Neural cell (in vitro differentiated cells): Measurements from ENCODE around the gene APOBEC3H. TPM values are rescaled to one million over a fixed set of nuclear protein-coding genes. Genes with fewer than 3 reads are reported as not detected.

Experiments used
- H2AFZ ChIP-seq: fragments of 200-600, 300-800 bp; sonication (generic), shearing (Covaris generic); 2 replicates; pipeline ENCODE4 v1.6.0; 2014; ENCODE audit warnings: low read depth, mild to moderate bottlenecking, antibody characterized with exemption, low read length, moderate library complexity
- H3F3A ChIP-seq: fragments of 200-600 bp; shearing (Covaris generic); 2 replicates; pipeline ENCODE4 v1.6.1; 2016; ENCODE audit warnings: mild to moderate bottlenecking, moderate library complexity, mixed read lengths, antibody characterized with exemption, low read length; ENCODE audit not compliant: insufficient read depth, poor library complexity, severe bottlenecking
- H3K27ac ChIP-seq: fragments of 200-600, 300-800 bp; sonication (generic), shearing (Covaris generic); 2 replicates; pipeline ENCODE4 v1.5.1; 2014; ENCODE audit warnings: mild to moderate bottlenecking, low read length, moderate library complexity
- H3K27me3 ChIP-seq: fragments of 300-800, 200-600 bp; sonication (generic), shearing (Covaris generic); 2 replicates; pipeline ENCODE4 v1.6.0; 2014; ENCODE audit warnings: mild to moderate bottlenecking, low read depth, low read length, moderate library complexity; ENCODE audit not compliant: insufficient read depth
- H3K36me3 ChIP-seq: fragments of 300-800, 200-600 bp; sonication (generic), shearing (Covaris generic); 2 replicates; pipeline ENCODE4 v1.5.1; 2014; ENCODE audit warnings: mild to moderate bottlenecking, antibody characterized with exemption, low read length, moderate library complexity; ENCODE audit not compliant: insufficient read depth
- H3K4me2 ChIP-seq: fragments of 300-800, 200-600 bp; sonication (generic), shearing (Covaris generic); 2 replicates; pipeline ENCODE4 v1.6.0; 2014; ENCODE audit warnings: mild to moderate bottlenecking, low read length
- H3K4me3 ChIP-seq: fragments of 300-800, 200-600 bp; sonication (generic), shearing (Covaris generic); 2 replicates; pipeline ENCODE4 v1.5.1; 2014; ENCODE audit warnings: mild to moderate bottlenecking, low read length, moderate library complexity
- H3K79me2 ChIP-seq: fragments of 200-600 bp; shearing (Covaris generic); replicated peaks from 2 replicates; pipeline ENCODE4 v1.6.0; 2014; ENCODE audit warnings: mild to moderate bottlenecking, low read length, moderate library complexity; ENCODE audit not compliant: insufficient read depth
- H3K9ac ChIP-seq: fragments of 300-800, 200-600 bp; sonication (generic), shearing (Covaris generic); 2 replicates; pipeline ENCODE4 v1.6.1; 2016; ENCODE audit warnings: mild to moderate bottlenecking, low read length, mixed read lengths
- H3K9me2 ChIP-seq: fragments of 200-600 bp; shearing (Covaris generic); 2 replicates; pipeline ENCODE4 v1.6.1; 2016; ENCODE audit warnings: mild to moderate bottlenecking, low read length, mixed read lengths; ENCODE audit not compliant: insufficient read depth
- H3K9me3 ChIP-seq: fragments of 200-600, 300-800 bp; sonication (generic), shearing (Covaris generic); 2 replicates; pipeline ENCODE4 v1.6.1; 2016; ENCODE audit warnings: mild to moderate bottlenecking, mixed run types, low read length, moderate library complexity, mixed read lengths
- H4K20me1 ChIP-seq: fragments of 200-600 bp; shearing (Covaris generic); 2 replicates; pipeline ENCODE4 v1.6.1; 2016; ENCODE audit warnings: mild to moderate bottlenecking, mixed run types; ENCODE audit not compliant: insufficient read depth
- EP300 ChIP-seq: fragments of 450-650 bp; conservative IDR thresholded peaks from 2 replicates; pipeline ENCODE4 v1.6.1; 2014; ENCODE audit warnings: antibody characterized with exemption, mild to moderate bottlenecking, moderate library complexity; ENCODE audit not compliant: poor library complexity, severe bottlenecking
- EZH2 ChIP-seq: fragments of 200-600, 300-800 bp; shearing (Covaris generic), sonication (generic); IDR thresholded peaks from 2 replicates; pipeline ENCODE4 v1.6.1; 2014; ENCODE audit warnings: antibody characterized with exemption, low read length, borderline replicate concordance, mild to moderate bottlenecking; ENCODE audit not compliant: insufficient read depth, poor library complexity, severe bottlenecking
- MXI1 ChIP-seq: fragments of 450-650 bp; conservative IDR thresholded peaks from 2 replicates; pipeline ENCODE4 v1.6.1; 2014; ENCODE audit warnings: antibody characterized with exemption, mild to moderate bottlenecking; ENCODE audit not compliant: poor library complexity, severe bottlenecking
- POLR2AphosphoS5 ChIP-seq: IDR thresholded peaks from 2 replicates; pipeline ENCODE4 v1.6.1; 2012
- RAD21 ChIP-seq: fragments of 450-650 bp; conservative IDR thresholded peaks from 2 replicates; pipeline ENCODE4 v1.6.1; 2014; ENCODE audit warnings: antibody characterized with exemption, mild to moderate bottlenecking, moderate library complexity
- REST ChIP-seq: IDR thresholded peaks from 2 replicates; pipeline ENCODE4 v1.6.1; 2012; ENCODE audit warnings: borderline replicate concordance
- SMC3 ChIP-seq: fragments of 450-650 bp; conservative IDR thresholded peaks from 2 replicates; pipeline ENCODE4 v1.6.1; 2014; ENCODE audit warnings: antibody characterized with exemption, mild to moderate bottlenecking, moderate library complexity; ENCODE audit not compliant: poor library complexity
- TAF1 ChIP-seq: IDR thresholded peaks from 2 replicates; pipeline ENCODE4 v1.6.1; 2012; ENCODE audit warnings: low read depth
- polyA plus RNA-seq: library from polyadenylated mRNA; depleted of rRNA; stranded (reverse); fragments of >200 nt; gene quantifications from 2 replicates; pipeline ENCODE4 v1.2.3, GENCODE V29; 2014
- TF ChIP-seq, protein P1 (sequence below): fragments of 450-650 bp; IDR thresholded peaks from 2 replicates; pipeline ENCODE4 v1.5.1; 2014; ENCODE audit warnings: antibody characterized with exemption, mild to moderate bottlenecking, moderate library complexity; ENCODE audit not compliant: poor library complexity, severe bottlenecking

The APOBEC3H gene
- polyA plus RNA-seq, 1 donor from 2014 or later: not detected

GRCh38 chr22:39149915-39150847, 53.1 kb downstream of the APOBEC3H start:
- no peak overlapping the region for H3K27ac ChIP-seq

DNA sequence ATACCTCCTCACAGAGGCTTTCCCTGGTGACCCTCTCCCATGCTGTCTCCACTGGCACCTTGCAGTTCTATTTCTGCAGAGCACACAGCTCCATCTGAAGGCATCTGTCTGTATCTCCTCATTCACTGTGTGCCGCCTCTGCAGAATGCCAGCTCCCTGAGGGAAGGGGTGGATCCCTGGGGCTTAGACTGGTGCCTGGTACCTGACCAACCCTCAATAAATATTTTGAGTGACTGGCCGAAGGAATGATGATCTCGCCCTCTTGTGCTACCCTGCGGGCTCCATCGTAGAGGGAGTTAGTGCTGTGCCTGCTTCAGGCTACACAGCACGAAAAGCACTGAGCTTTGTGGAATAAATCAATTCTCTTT, 53.8 kb downstream of the APOBEC3H start:
- peaks cover 4% of the 10 kb centered on the region for H3F3A ChIP-seq
- TF ChIP-seq MXI1: no peak
- TF ChIP-seq, protein P1, sequence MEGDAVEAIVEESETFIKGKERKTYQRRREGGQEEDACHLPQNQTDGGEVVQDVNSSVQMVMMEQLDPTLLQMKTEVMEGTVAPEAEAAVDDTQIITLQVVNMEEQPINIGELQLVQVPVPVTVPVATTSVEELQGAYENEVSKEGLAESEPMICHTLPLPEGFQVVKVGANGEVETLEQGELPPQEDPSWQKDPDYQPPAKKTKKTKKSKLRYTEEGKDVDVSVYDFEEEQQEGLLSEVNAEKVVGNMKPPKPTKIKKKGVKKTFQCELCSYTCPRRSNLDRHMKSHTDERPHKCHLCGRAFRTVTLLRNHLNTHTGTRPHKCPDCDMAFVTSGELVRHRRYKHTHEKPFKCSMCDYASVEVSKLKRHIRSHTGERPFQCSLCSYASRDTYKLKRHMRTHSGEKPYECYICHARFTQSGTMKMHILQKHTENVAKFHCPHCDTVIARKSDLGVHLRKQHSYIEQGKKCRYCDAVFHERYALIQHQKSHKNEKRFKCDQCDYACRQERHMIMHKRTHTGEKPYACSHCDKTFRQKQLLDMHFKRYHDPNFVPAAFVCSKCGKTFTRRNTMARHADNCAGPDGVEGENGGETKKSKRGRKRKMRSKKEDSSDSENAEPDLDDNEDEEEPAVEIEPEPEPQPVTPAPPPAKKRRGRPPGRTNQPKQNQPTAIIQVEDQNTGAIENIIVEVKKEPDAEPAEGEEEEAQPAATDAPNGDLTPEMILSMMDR: peak; percentile 16
- no peaks in the 10 kb centered on the region for H3K36me3 ChIP-seq
- no peaks in the 10 kb centered on the region for H3K9me2 ChIP-seq
- H2AFZ ChIP-seq: no peak overlapping the region
- H3K9ac ChIP-seq: no peak overlapping the region
- H3K79me2 ChIP-seq: no peaks in the 10 kb centered on the region
- no peak overlapping the region for H3K4me2 ChIP-seq
- peaks cover 30% of the 10 kb centered on the region for H3K27me3 ChIP-seq
- H4K20me1 ChIP-seq: no peaks in the 10 kb centered on the region
- H3K4me3 ChIP-seq: no peak overlapping the region
- H3K27ac ChIP-seq: no peak overlapping the region
- H3K9me3 ChIP-seq: no peaks in the 10 kb centered on the region

More at GRCh38 chr22:39149915-39150847, 53.1 kb downstream of the APOBEC3H start:
- no peaks in the 10 kb centered on the region for H3K9me2 ChIP-seq
- no peak overlapping the region for H2AFZ ChIP-seq
- H3K4me3 ChIP-seq: no peak overlapping the region
- TF ChIP-seq, protein P1: no peak
- no peak for TF ChIP-seq POLR2AphosphoS5
- TF ChIP-seq RAD21: no peak
- TF ChIP-seq EZH2: no peak
- no peak for TF ChIP-seq MXI1
- no peak for TF ChIP-seq TAF1
- TF ChIP-seq EP300: no peak
- no peak for TF ChIP-seq SMC3
- no peak for TF ChIP-seq REST
- H3K36me3 ChIP-seq: no peaks in the 10 kb centered on the region
- H3K9me3 ChIP-seq: no peaks in the 10 kb centered on the region
- no peak overlapping the region for H3K9ac ChIP-seq
- no peak overlapping the region for H3K4me2 ChIP-seq
- H3K79me2 ChIP-seq: no peaks in the 10 kb centered on the region
- H3F3A ChIP-seq: peaks cover 4% of the 10 kb centered on the region
- no peaks in the 10 kb centered on the region for H4K20me1 ChIP-seq
- H3K27me3 ChIP-seq: peaks cover 24% of the 10 kb centered on the region
